HEK293T (cell line): ENCODE measurements around the gene WBP1.

ENCODE experiments used
- CTCF ChIA-PET: fragments of 350-600 bp; formaldehyde crosslinking; extraction: SDS; loops from one replicate; lab custom pipeline; 2021; ENCODE audit warnings: antibody characterized with exemption, inconsistent platforms; lab: Yijun Ruan, JAX
- POLR2A ChIA-PET: fragments of 350-600 bp; formaldehyde crosslinking; extraction: SDS; loops from one replicate; lab custom pipeline; 2020; ENCODE audit warnings: antibody characterized with exemption, inconsistent platforms; lab: Yijun Ruan, JAX
- DNase-seq: peaks from one replicate; pipeline ENCODE4 v3.0.0; 2012; ENCODE audit warnings: mixed read lengths; ENCODE audit errors: extremely low spot score
- ARNT ChIP-seq: fragments of 450-650 bp; IDR thresholded peaks from 2 replicates; pipeline ENCODE4 v1.6.1; 2017; ENCODE audit warnings: mild to moderate bottlenecking
- BHLHE40 ChIP-seq: fragments of 450-650 bp; IDR thresholded peaks from 2 replicates; pipeline ENCODE4 v1.6.1; 2016; ENCODE audit warnings: mild to moderate bottlenecking, moderate library complexity, borderline replicate concordance
- CTBP1 ChIP-seq: fragments of 450-650 bp; IDR thresholded peaks from 2 replicates; pipeline ENCODE4 v1.6.1; 2016; ENCODE audit warnings: borderline replicate concordance
- ELF4 ChIP-seq: fragments of 450-650 bp; IDR thresholded peaks from 2 replicates; pipeline ENCODE4 v1.6.1; 2017; ENCODE audit warnings: antibody characterized with exemption
- FOXA1 ChIP-seq: fragments of 450-650 bp; IDR thresholded peaks from 2 replicates; pipeline ENCODE4 v1.6.1; 2016; ENCODE audit warnings: mild to moderate bottlenecking
- FOXK2 ChIP-seq: fragments of 450-650 bp; IDR thresholded peaks from 2 replicates; pipeline ENCODE4 v1.6.1; 2016; ENCODE audit warnings: mild to moderate bottlenecking
- FOXM1 ChIP-seq: fragments of 450-650 bp; IDR thresholded peaks from 2 replicates; pipeline ENCODE4 v1.6.1; 2017; ENCODE audit warnings: mild to moderate bottlenecking, borderline replicate concordance
- HDGF ChIP-seq: fragments of 450-650 bp; IDR thresholded peaks from 2 replicates; pipeline ENCODE4 v1.6.1; 2017; ENCODE audit warnings: antibody characterized with exemption, borderline replicate concordance
- L3MBTL2 ChIP-seq: fragments of 450-650 bp; conservative IDR thresholded peaks from 2 replicates; pipeline ENCODE4 v1.6.1; 2016; ENCODE audit warnings: mild to moderate bottlenecking
- LEF1 ChIP-seq: fragments of 450-650 bp; IDR thresholded peaks from 2 replicates; pipeline ENCODE4 v1.6.1; 2017; ENCODE audit warnings: mild to moderate bottlenecking, borderline replicate concordance
- NFRKB ChIP-seq: fragments of 450-650 bp; IDR thresholded peaks from 2 replicates; pipeline ENCODE4 v1.6.1; 2016; ENCODE audit warnings: mild to moderate bottlenecking, moderate library complexity
- SP1 ChIP-seq: fragments of 450-650 bp; IDR thresholded peaks from 2 replicates; pipeline ENCODE4 v1.6.1; 2017
- SUZ12 ChIP-seq: fragments of 450-650 bp; IDR thresholded peaks from 2 replicates; pipeline ENCODE4 v1.6.1; 2016; ENCODE audit warnings: mild to moderate bottlenecking
- TARDBP ChIP-seq: fragments of 450-650 bp; IDR thresholded peaks from 2 replicates; pipeline ENCODE4 v1.6.1; 2016
- ZNF384 ChIP-seq: fragments of 450-650 bp; IDR thresholded peaks from 2 replicates; pipeline ENCODE4 v1.6.1; 2016
- TF ChIP-seq, protein P1 (sequence below): fragments of 450-650 bp; IDR thresholded peaks from 2 replicates; pipeline ENCODE4 v1.6.1; 2016

Gene WBP1

DNA sequence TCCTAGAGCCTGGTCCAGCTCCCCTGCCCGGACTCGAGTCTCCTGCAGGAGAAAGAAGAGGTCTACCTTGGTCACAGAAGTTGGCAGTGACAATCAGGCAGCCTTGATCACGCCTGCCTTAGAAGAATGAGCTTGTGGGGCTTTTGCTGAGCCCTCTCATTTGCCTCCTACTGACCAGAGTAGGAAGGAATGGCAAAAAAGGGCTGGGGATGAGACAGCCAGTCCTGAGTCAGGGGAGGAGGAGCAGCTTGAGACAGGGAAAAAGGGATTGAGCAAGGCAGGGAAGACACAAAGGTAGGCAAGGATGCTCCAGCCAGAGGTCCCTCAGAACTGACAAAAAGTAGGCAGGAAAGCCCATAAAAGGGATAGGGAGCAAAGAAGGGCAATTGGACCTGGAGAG lies 30.7 kb upstream of the WBP1 start:
- ChIA-PET CTCF (interaction anchor here (0.5 kb wide), 1 partner anchor 150 kb away, joined by 3 read pairs; no protein-coding TSS in a partner anchor), POLR2A (interaction anchor here (0.9 to 3.8 kb wide), 3 partner anchors 12 to 36 kb away, joined by 3 to 18 read pairs (median 6); partner anchors contain the start of gene WBP1)
- no peak for DNase-seq
- TF ChIP-seq FOXA1 (no peak), ARNT (no peak), ELF4 (no peak), LEF1 (no peak)
- TF ChIP-seq, protein P1, sequence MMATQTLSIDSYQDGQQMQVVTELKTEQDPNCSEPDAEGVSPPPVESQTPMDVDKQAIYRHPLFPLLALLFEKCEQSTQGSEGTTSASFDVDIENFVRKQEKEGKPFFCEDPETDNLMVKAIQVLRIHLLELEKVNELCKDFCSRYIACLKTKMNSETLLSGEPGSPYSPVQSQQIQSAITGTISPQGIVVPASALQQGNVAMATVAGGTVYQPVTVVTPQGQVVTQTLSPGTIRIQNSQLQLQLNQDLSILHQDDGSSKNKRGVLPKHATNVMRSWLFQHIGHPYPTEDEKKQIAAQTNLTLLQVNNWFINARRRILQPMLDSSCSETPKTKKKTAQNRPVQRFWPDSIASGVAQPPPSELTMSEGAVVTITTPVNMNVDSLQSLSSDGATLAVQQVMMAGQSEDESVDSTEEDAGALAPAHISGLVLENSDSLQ = no peak

DNA sequence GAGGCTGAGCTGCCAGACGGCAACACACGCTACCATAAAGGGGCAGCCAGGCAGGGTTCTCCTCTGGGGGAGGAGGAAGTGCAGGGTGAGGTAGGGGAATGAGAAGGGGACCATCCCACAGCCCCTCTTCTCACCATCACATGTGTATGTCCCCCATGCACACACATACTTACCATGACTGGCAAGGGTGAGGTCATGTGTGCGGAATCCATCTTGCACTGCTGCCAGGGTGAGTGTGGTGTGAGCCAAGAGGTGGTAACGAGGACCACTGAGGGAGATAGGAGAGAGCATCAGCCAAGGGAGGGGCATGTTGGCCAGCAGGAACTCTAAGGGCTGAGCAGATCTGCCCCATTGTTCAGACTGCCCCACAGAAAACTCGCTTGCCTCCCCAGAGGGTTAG lies 29.6 kb upstream of the WBP1 start:
- TF ChIP-seq SUZ12 (no peak), BHLHE40 (no peak), FOXM1 (no peak), ZNF384 (no peak), SP1 (no peak), FOXA1 (no peak), L3MBTL2 (no peak), NFRKB (no peak), ELF4 (no peak), CTBP1 (no peak), FOXK2 (no peak), TARDBP (no peak), LEF1 (no peak), HDGF (no peak), ARNT (no peak)
- TF ChIP-seq, protein P1 = no peak
- ChIA-PET CTCF (no interaction called here), POLR2A (interaction anchor here (1.0 to 3.8 kb wide), 2 partner anchors 11 to 26 kb away, joined by 3 to 18 read pairs; partner anchors contain the start of gene INO80B)
- DNase-seq = no peak

DNA sequence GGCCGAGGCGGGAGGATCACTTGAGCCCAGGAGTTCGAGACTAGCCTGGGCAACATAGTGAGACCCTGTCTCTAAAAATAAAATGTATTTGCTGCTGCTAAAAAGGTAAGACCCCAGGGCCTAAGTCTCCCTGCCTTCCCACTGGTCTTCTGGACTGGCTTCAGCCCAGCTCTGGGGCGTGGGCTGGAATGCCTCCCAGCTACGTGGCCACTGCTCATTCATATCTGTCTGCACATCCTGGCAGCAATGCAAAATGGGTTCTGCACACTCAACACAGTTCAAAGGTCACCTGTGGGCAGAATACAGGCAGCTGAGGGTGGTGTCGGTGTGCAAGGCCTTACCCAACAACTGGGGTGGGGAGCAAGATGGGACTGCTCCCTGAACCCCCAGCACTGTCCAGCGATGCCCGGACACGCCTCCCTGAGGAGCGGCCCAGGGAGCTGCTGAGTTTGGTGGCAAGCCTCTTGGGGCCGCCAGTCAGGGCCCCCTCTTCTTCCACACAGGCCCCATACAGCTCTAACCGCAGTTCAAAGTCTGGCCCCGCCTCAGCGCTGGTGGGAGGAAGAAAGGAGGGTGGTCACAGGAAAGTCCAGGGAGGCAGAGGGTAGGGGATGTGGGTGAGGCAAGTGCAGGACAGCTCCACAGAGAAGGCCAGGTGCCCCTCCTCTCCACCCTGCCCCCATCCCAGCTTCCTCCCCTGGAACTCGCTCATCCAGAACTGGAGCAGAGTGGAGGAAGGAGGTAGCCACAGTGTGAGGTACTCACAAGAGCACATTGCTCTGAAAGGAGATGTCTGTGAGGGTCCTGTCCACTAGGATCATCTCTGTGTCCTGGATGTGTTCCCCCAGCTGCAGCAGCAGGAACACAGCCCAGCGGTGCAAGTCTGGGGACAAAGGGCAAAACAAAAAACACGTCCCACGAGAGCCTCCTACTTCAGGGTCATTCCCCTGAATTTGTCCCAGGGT lies 28.5 kb upstream of the WBP1 start:
- CTCF ChIA-PET = no interaction called here
- no peak for DNase-seq
- POLR2A ChIA-PET = interaction anchor here (0.9 to 3.8 kb wide), 3 partner anchors 10 to 38 kb away, joined by 3 to 18 read pairs (median 3); partner anchors contain the start of gene INO80B
- TF ChIP-seq, protein P1 = no peak
- TF ChIP-seq FOXA1 (no peak), SP1 (no peak), ZNF384 (no peak), FOXM1 (no peak), NFRKB (no peak), ELF4 (no peak), SUZ12 (no peak), TARDBP (no peak), BHLHE40 (no peak)

DNA sequence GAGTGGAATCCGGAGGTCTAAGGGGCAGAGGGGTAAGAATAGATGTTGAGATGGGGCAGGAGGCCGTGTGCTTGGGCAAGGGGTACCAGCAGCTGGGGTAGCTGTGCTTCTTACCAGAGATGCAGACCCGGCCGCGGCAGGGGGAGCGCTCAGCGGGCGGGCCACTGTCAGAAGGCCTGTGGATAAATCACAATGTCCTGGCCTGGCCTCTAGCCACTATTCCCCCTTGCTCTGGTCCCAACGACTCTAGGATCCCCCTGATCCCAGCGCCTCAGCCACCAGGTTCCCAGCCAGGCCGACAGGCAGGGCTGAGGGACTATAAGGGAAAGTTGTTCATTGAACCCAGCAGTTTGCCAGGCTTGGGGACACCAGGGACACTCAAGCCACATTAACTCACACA lies 27.7 kb upstream of the WBP1 start:
- ChIA-PET POLR2A (interaction anchor here (0.9 to 3.8 kb wide), 4 partner anchors 9 to 28 kb away, joined by 3 to 18 read pairs (median 8); partner anchors contain the start of genes INO80B and WBP1), CTCF (no interaction called here)
- TF ChIP-seq LEF1 (no peak), TARDBP (no peak), BHLHE40 (no peak), L3MBTL2 (no peak), CTBP1 (no peak), ELF4 (no peak), FOXM1 (no peak), NFRKB (no peak), SUZ12 (no peak), ZNF384 (no peak)
- TF ChIP-seq, protein P1 = no peak
- DNase-seq = no peak

DNA sequence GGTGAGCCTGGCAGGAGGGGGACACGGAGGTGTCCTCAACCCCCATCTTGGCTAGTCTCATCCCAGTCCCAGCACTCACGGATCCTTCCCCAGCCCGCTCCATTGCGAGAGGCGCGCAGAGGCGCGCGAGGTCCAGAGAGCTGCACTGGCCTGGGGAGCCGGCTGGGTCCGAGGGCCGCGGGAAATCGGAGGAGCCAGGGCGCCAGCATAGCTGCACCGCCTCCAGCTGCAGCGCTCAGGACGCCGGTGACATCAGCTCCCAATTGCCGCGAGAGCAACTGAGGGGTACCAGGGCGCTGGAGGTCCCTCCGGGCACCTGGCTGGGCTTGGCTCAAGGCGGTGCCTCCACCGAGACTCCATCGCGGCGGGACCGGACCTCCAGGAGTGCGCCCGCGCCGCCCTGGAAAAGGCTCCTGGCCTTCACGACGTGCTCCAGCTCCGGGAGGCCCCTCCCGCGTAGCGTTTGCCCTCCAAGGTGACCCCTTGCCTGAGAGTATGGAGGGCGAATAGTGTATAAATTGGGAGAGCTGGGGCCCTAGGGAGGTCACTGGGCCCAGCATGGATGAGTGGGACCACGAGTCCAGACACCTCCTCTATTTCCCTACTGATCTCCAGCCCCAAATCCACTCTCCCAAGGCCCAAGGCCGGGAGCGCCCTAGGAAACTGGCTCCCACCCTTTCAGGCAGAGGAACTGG lies 22.0 kb upstream of the WBP1 start:
- ChIA-PET POLR2A (interaction anchor here (1.7 kb wide), 1 partner anchor 22 kb away, joined by 6 read pairs; the partner anchor contains the start of gene WBP1), CTCF (no interaction called here)
- no peak for TF ChIP-seq ZNF384
- TF ChIP-seq NFRKB = no peak
- no peak for TF ChIP-seq FOXA1
- no peak for TF ChIP-seq ELF4
- TF ChIP-seq SP1 = no peak
- TF ChIP-seq SUZ12 = no peak
- TF ChIP-seq FOXM1 = no peak
- TF ChIP-seq FOXK2 = no peak
- TF ChIP-seq CTBP1 = no peak
- TF ChIP-seq LEF1 = no peak
- DNase-seq = no peak
